HG03097 (cell line): ENCODE measurements around the gene ADORA2A.

Experiments used
- ATAC-seq: cut with Tn5 transposase; IDR thresholded peaks from one replicate; pipeline ENCODE4 v1.9.1; 2021; ENCODE audit not compliant: unreplicated experiment, low FRiP score

Gene ADORA2A

GRCh38 chr22:24402460-24403192 is 24.8 kb upstream of the ADORA2A start:
- no peak for ATAC-seq

- no peak for ATAC-seq
Observed at GRCh38 chr22:24403346-24403745, 24.1 kb upstream of the ADORA2A start.

GRCh38 chr22:24404561-24405275 is 22.7 kb upstream of the ADORA2A start:
- ATAC-seq: no peak

GRCh38 chr22:24405631-24406321 is 21.6 kb upstream of the ADORA2A start:
- ATAC-seq: no peak

GRCh38 chr22:24406322-24407277 is 20.8 kb upstream of the ADORA2A start:
- ATAC-seq: no peak

- no peak for ATAC-seq
Observed at GRCh38 chr22:24407278-24407665, 20.1 kb upstream of the ADORA2A start.

GRCh38 chr22:24407884-24408283 is 19.5 kb upstream of the ADORA2A start:
- ATAC-seq: no peak

- no peak for ATAC-seq
Observed at GRCh38 chr22:24408630-24409029, 18.8 kb upstream of the ADORA2A start.

GRCh38 chr22:24409707-24410106 is 17.7 kb upstream of the ADORA2A start:
- no peak for ATAC-seq

GRCh38 chr22:24410110-24410856 is 17.1 kb upstream of the ADORA2A start:
- no peak for ATAC-seq

- no peak for ATAC-seq
Observed at GRCh38 chr22:24411256-24412004, 16.0 kb upstream of the ADORA2A start.

- no peak for ATAC-seq
Observed at GRCh38 chr22:24412274-24412673, 15.1 kb upstream of the ADORA2A start.

GRCh38 chr22:24413271-24413670 is 14.1 kb upstream of the ADORA2A start:
- no peak for ATAC-seq

GRCh38 chr22:24413736-24414385 is 13.5 kb upstream of the ADORA2A start:
- ATAC-seq: no peak

GRCh38 chr22:24414523-24414922 is 12.9 kb upstream of the ADORA2A start:
- ATAC-seq: no peak

GRCh38 chr22:24414984-24415945 is 12.1 kb upstream of the ADORA2A start:
- ATAC-seq: no peak

GRCh38 chr22:24416095-24416494 is 11.3 kb upstream of the ADORA2A start:
- ATAC-seq: no peak
